GM12873 (cell line): ENCODE measurements around the gene MEF2C.

Source experiments
- CTCF ChIP-seq: IDR thresholded peaks from 2 replicates; pipeline ENCODE4 v1.5.1; 2012; ENCODE audit warnings: low read depth, mild to moderate bottlenecking, moderate library complexity, low read length, control low read depth; ENCODE audit not compliant: insufficient read depth; ENCODE audit errors: missing control alignments

The MEF2C gene

GRCh38 chr5:88685591-88686541, 197.1 kb downstream of the MEF2C start:
- TF ChIP-seq CTCF = no peak

- TF ChIP-seq CTCF = peak; percentile 44
Measured at GRCh38 chr5:88683506-88684135, 199.4 kb downstream of the MEF2C start.

GRCh38 chr5:88682881-88683361, 200.1 kb downstream of the MEF2C start:
- TF ChIP-seq CTCF = no peak

- TF ChIP-seq CTCF = no peak
Measured at GRCh38 chr5:88682131-88682530, 200.9 kb downstream of the MEF2C start.

GRCh38 chr5:88681211-88681803, 201.7 kb downstream of the MEF2C start:
- no peak for TF ChIP-seq CTCF

GRCh38 chr5:88680253-88681132, 202.5 kb downstream of the MEF2C start:
- TF ChIP-seq CTCF = peak; percentile 89
